GM19099 (cell line): ENCODE results near the gene ERVFRD-1.

ENCODE experiments used
- POLR2A ChIP-seq: IDR thresholded peaks from 3 replicates; pipeline ENCODE4 v1.6.1; 2011; ENCODE audit warnings: low read depth; ENCODE audit not compliant: insufficient read length; ENCODE audit errors: extremely low read depth

Gene ERVFRD-1

GRCh38 chr6:11108726-11109125 is 2.8 kb downstream of the ERVFRD-1 start:
- no peak for TF ChIP-seq POLR2A

GRCh38 chr6:11103065-11103464 is 8.5 kb downstream of the ERVFRD-1 start:
- TF ChIP-seq POLR2A, result no peak

GRCh38 chr6:11101417-11101816 is 10.1 kb downstream of the ERVFRD-1 start:
- no peak for TF ChIP-seq POLR2A

GRCh38 chr6:11098004-11098403 is 13.5 kb downstream of the ERVFRD-1 start:
- no peak for TF ChIP-seq POLR2A

- TF ChIP-seq POLR2A, result no peak
Measured at GRCh38 chr6:11097476-11097875, 14.0 kb downstream of the ERVFRD-1 start.

- no peak for TF ChIP-seq POLR2A
Measured at GRCh38 chr6:11096109-11096508, 15.4 kb downstream of the ERVFRD-1 start.

GRCh38 chr6:11094941-11095340 is 16.6 kb downstream of the ERVFRD-1 start:
- TF ChIP-seq POLR2A, result no peak

- TF ChIP-seq POLR2A, result no peak
Measured at GRCh38 chr6:11094411-11094851, 17.1 kb downstream of the ERVFRD-1 start.

- peak; percentile 73 for TF ChIP-seq POLR2A
Measured at GRCh38 chr6:11093626-11094410, 17.7 kb downstream of the ERVFRD-1 start, which contains the start of gene SMIM13. Gene SMIM13, plus strand, starts transcription at chr6:11093834. Its CDS starts 480 bp downstream, at chr6:11094314.

- peak; percentile 79 for TF ChIP-seq POLR2A
Measured at GRCh38 chr6:11093376-11093625, 18.2 kb downstream of the ERVFRD-1 start.

GRCh38 chr6:11092668-11093375 is 18.7 kb downstream of the ERVFRD-1 start:
- TF ChIP-seq POLR2A, result no peak

GRCh38 chr6:11089695-11090094 is 21.8 kb downstream of the ERVFRD-1 start:
- no peak for TF ChIP-seq POLR2A

GRCh38 chr6:11085758-11086435 is 25.6 kb downstream of the ERVFRD-1 start:
- no peak for TF ChIP-seq POLR2A

- TF ChIP-seq POLR2A, result no peak
Measured at GRCh38 chr6:11083956-11084355, 27.6 kb downstream of the ERVFRD-1 start.

- no peak for TF ChIP-seq POLR2A
Measured at GRCh38 chr6:11083491-11083890, 28.0 kb downstream of the ERVFRD-1 start.

- TF ChIP-seq POLR2A, result no peak
Measured at GRCh38 chr6:11080296-11080695, 31.2 kb downstream of the ERVFRD-1 start.
